Cardiac muscle cell (in vitro differentiated cells and primary cell): ENCODE data around the gene PLA2G15. TPM values are rescaled to one million over a fixed set of nuclear protein-coding genes. Genes with fewer than 3 reads are reported as not detected.

Experiments
- DNase-seq, 2 donors: peaks; one replicate each; pipeline versions ENCODE4 v3.0.0 to v3.0.0-alpha.2; 2010 to 2017; ENCODE audit warnings: low read depth in 1 of 2, low spot score in 1 of 2
- H3K27ac ChIP-seq: fragments of 200-600 bp; sonication (generic); 2 replicates; pipeline ENCODE4 v1.5.1; 2016
- H3K27me3 ChIP-seq: fragments of 200-600 bp; sonication (generic); 2 replicates; pipeline ENCODE4 v1.6.0; 2016; ENCODE audit warnings: control low read depth
- H3K36me3 ChIP-seq: fragments of 200-600 bp; sonication (generic); 2 replicates; pipeline ENCODE4 v1.5.1; 2016; ENCODE audit warnings: control low read depth
- H3K4me1 ChIP-seq: fragments of 200-600 bp; sonication (generic); 2 replicates; pipeline ENCODE4 v1.8.1; 2017; ENCODE audit warnings: low read depth, mild to moderate bottlenecking, mixed run types
- H3K4me3 ChIP-seq: fragments of 200-600 bp; sonication (generic); 2 replicates; pipeline ENCODE4 v1.5.1; 2016; ENCODE audit warnings: mild to moderate bottlenecking
- H3K9me3 ChIP-seq: fragments of 200-600 bp; sonication (generic); 2 replicates; pipeline ENCODE4 v1.5.1; 2017; ENCODE audit warnings: low read depth, mild to moderate bottlenecking, control low read depth
- CTCF ChIP-seq: IDR thresholded peaks from 2 replicates; pipeline ENCODE4 v1.5.1; 2012; ENCODE audit warnings: low read depth, mild to moderate bottlenecking, low read length
- polyA plus RNA-seq: library from polyadenylated mRNA; unstranded; fragments of >200 nt; fragmentation: Nextera tagmentation; extraction: Ambion mirVana; gene quantifications from 2 replicates; pipeline ENCODE4 v1.2.1, GENCODE V29; 2016
- total RNA-seq: library from RNA; depleted of rRNA; stranded (reverse); fragments of >200 nt; gene quantifications from 2 replicates; pipeline ENCODE4 v1.2.3, GENCODE V29; 2016

The PLA2G15 gene
- total and polyA plus RNA-seq, 2 experiments from 2014 or later, result 17.5 to 18.0 TPM

- DNase-seq, result peak in 1 of 2 donors; percentile 74
These were observed 65.2 kb downstream of the PLA2G15 start for GRCh38 chr16:68310437-68310773.

More at GRCh38 chr16:68310437-68310773, 65.2 kb downstream of the PLA2G15 start:
- Histone ChIP-seq H3K27ac (peak overlapping the region; percentile 84), H3K4me1 (peaks cover 11% of the 10 kb centered on the region), H3K4me3 (peak overlapping the region; percentile 59), H3K36me3 (peaks cover 29% of the 10 kb centered on the region), H3K9me3 (no peaks in the 10 kb centered on the region), H3K27me3 (no peaks in the 10 kb centered on the region)
- no peak for TF ChIP-seq CTCF

Other genes with a start within 250 kb of the PLA2G15 start
- not detected in 2 replicates for gene DPEP2, start 245.9 kb upstream of the PLA2G15 start, total RNA-seq
- gene DPEP2, start 245.9 kb upstream of the PLA2G15 start, polyA plus RNA-seq, result 0.82 TPM in 1 of 2 replicates, not detected in the other
- gene DPEP2NB, start 229.5 kb upstream of the PLA2G15 start, total RNA-seq, result not detected in 2 replicates
- gene DPEP2NB, start 229.5 kb upstream of the PLA2G15 start, polyA plus RNA-seq, result not detected in 2 replicates
- 20.1 and 21.8 TPM in 2 replicates for gene DDX28, start 222.1 kb upstream of the PLA2G15 start, total RNA-seq
- 15.3 and 20.3 TPM in 2 replicates for gene DDX28, start 222.1 kb upstream of the PLA2G15 start, polyA plus RNA-seq
- gene DUS2, start 222.1 kb upstream of the PLA2G15 start, total RNA-seq, result 18.3 and 21.3 TPM in 2 replicates
- gene DUS2, start 222.1 kb upstream of the PLA2G15 start, polyA plus RNA-seq, result 29.7 and 30.0 TPM in 2 replicates
- gene NFATC3, start 160.0 kb upstream of the PLA2G15 start, total RNA-seq, result 21.8 and 26.2 TPM in 2 replicates
- gene NFATC3, start 160.0 kb upstream of the PLA2G15 start, polyA plus RNA-seq, result 13.6 and 16.1 TPM in 2 replicates
- gene ESRP2, start 9.2 kb upstream of the PLA2G15 start, total RNA-seq, result 0.60 and 2.8 TPM in 2 replicates
- gene ESRP2, start 9.2 kb upstream of the PLA2G15 start, polyA plus RNA-seq, result 1.8 and 3.1 TPM in 2 replicates
- gene SLC7A6, start 19.2 kb downstream of the PLA2G15 start, total RNA-seq, result 13.5 and 14.3 TPM in 2 replicates
- gene SLC7A6, start 19.2 kb downstream of the PLA2G15 start, polyA plus RNA-seq, result 11.5 and 17.1 TPM in 2 replicates
- 12.8 and 24.3 TPM in 2 replicates for gene SLC7A6OS, start 65.6 kb downstream of the PLA2G15 start, total RNA-seq
- 18.4 and 24.4 TPM in 2 replicates for gene SLC7A6OS, start 65.6 kb downstream of the PLA2G15 start, polyA plus RNA-seq
- 106 and 110 TPM in 2 replicates for gene PRMT7, start 65.6 kb downstream of the PLA2G15 start, total RNA-seq
- 55.8 and 56.6 TPM in 2 replicates for gene PRMT7, start 65.6 kb downstream of the PLA2G15 start, polyA plus RNA-seq
- gene SMPD3, start 203.1 kb downstream of the PLA2G15 start, total RNA-seq, result 0.27 TPM in 1 of 2 replicates, not detected in the other
- 1.5 and 2.8 TPM in 2 replicates for gene SMPD3, start 203.1 kb downstream of the PLA2G15 start, polyA plus RNA-seq